Lower leg skin (tissue), 4 donors: Measurements from ENCODE around the gene CAV1. TPM values are rescaled to one million over a fixed set of nuclear protein-coding genes. Genes with fewer than 3 reads are reported as not detected.

ENCODE experiments used
- DNase-seq, 2 donors: peaks; one replicate each; pipeline ENCODE4 v3.0.0-alpha.2; 2019; ENCODE audit warnings: low spot score in 2 of 2
- H3K4me3 ChIP-seq: fragments of 200-600 bp; sonication (generic); 2 replicates; pipeline ENCODE4 v1.5.1; 2017; ENCODE audit warnings: mild to moderate bottlenecking, low read depth; ENCODE audit not compliant: poor library complexity, severe bottlenecking
- CTCF ChIP-seq, 3 donors: fragments of 450-650 bp; IDR thresholded peaks; one replicate each; pipeline ENCODE4 v1.5.1; 2016; ENCODE audit warnings: antibody characterized with exemption in 3 of 3, mild to moderate bottlenecking in 3 of 3, moderate library complexity in 2 of 3
- POLR2A ChIP-seq, 2 donors: fragments of 450-650 bp; IDR thresholded peaks; one replicate each; pipeline ENCODE4 v1.6.1; 2016 to 2017; ENCODE audit warnings: antibody characterized with exemption in 2 of 2, mild to moderate bottlenecking in 1 of 2, moderate library complexity in 1 of 2
- WGBS, 2 donors: methylation state at CpG; one replicate each; pipeline ENCODE4 v1.1.5; 2018; 5-methylcytosine and 5-hydroxymethylcytosine counted together
- intact Hi-C: fragments of 100-400 bp; cut with DNase I; formaldehyde crosslinking; loops from one replicate; pipeline ENCODE4 v1.15.0; 2023; ENCODE audit warnings: low total_unique reads
- total RNA-seq, 4 donors: library from RNA; depleted of rRNA; stranded (reverse); fragments of >200 nt; gene quantifications; one replicate each; pipeline ENCODE4 v1.1.0, GENCODE V29; 2016

Gene CAV1
- total RNA-seq, 4 donors from 2014 or later = 78.7 to 178 (median 139) TPM

GRCh38 chr7:116549370-116549769, 24.5 kb downstream of the CAV1 start:
- H3K4me3 ChIP-seq = no peak overlapping the region
- no peak for DNase-seq
- TF ChIP-seq POLR2A (IDR thresholded peaks at IDR 0.05) = no peak
- TF ChIP-seq CTCF (IDR thresholded peaks at IDR 0.05) = no peak
- intact Hi-C loops = no loop called here

GRCh38 chr7:116551692-116552091, 26.9 kb downstream of the CAV1 start:
- DNase-seq = no peak
- TF ChIP-seq POLR2A (IDR thresholded peaks at IDR 0.05) = no peak
- intact Hi-C loops = no loop called here
- no peak overlapping the region for H3K4me3 ChIP-seq
- WGBS, 2 donors = 85 to 90% methylated on average over 5 of the region's 5 CpGs

- 26 to 30% methylated on average over 1 of the region's 1 CpG for WGBS, 2 donors
- H3K4me3 ChIP-seq = no peak overlapping the region
- intact Hi-C loops = no loop called here
- no peak for TF ChIP-seq POLR2A (IDR thresholded peaks at IDR 0.05)
- no peak for TF ChIP-seq CTCF (IDR thresholded peaks at IDR 0.05)
- DNase-seq = no peak
Measured at GRCh38 chr7:116552602-116553001, 27.8 kb downstream of the CAV1 start.

- no peak overlapping the region for H3K4me3 ChIP-seq
- intact Hi-C loops = no loop called here
- no peak for DNase-seq
- TF ChIP-seq CTCF (IDR thresholded peaks at IDR 0.05) (no peak), POLR2A (IDR thresholded peaks at IDR 0.05) (no peak)
- WGBS, 2 donors = 46 to 56% methylated on average over 3 of the region's 3 CpGs
Measured at GRCh38 chr7:116553168-116553964, 28.5 kb downstream of the CAV1 start.

GRCh38 chr7:116554436-116554835, 29.6 kb downstream of the CAV1 start:
- TF ChIP-seq CTCF (IDR thresholded peaks at IDR 0.05) = no peak
- no peak for TF ChIP-seq POLR2A (IDR thresholded peaks at IDR 0.05)
- no peak for DNase-seq
- intact Hi-C loops = no loop called here
- H3K4me3 ChIP-seq = no peak overlapping the region

- H3K4me3 ChIP-seq = no peak overlapping the region
- TF ChIP-seq POLR2A (IDR thresholded peaks at IDR 0.05) (no peak), CTCF (IDR thresholded peaks at IDR 0.05) (no peak)
- WGBS, 2 donors = 78 to 79% methylated on average over 4 of the region's 4 CpGs
- intact Hi-C loops = no loop called here
- no peak for DNase-seq
Measured at GRCh38 chr7:116554911-116555310, 30.1 kb downstream of the CAV1 start.
